Thoracic aorta (tissue), 2 donors: ENCODE results near the gene RDX. TPM values are rescaled to one million over a fixed set of nuclear protein-coding genes. Genes with fewer than 3 reads are reported as not detected.
"Not testable (repeated sequence)": the region's sequence is repeated elsewhere in the genome, so short reads cannot be mapped to it uniquely, and the experiment has no call there.

Experiments
- ATAC-seq: fragments of 150-250 bp; one replicate; pipeline ENCODE4 v1.8.0; 2017; ENCODE audit warnings: low read depth; ENCODE audit not compliant: insufficient number of reproducible peaks, low FRiP score
- DNase-seq: peaks from one replicate; pipeline ENCODE4 v3.0.0-alpha.2; 2020; ENCODE audit warnings: low spot score
- H3K27ac ChIP-seq, 2 donors: fragments of 200-600 bp; sonication (generic); 1 replicate in 1 of 2; 2 replicates in 1 of 2; pipeline ENCODE4 v1.5.1; 2016; ENCODE audit warnings: mild to moderate bottlenecking in 2 of 2, moderate library complexity in 2 of 2
- H3K27me3 ChIP-seq: fragments of 200-600 bp; sonication (generic); replicated peaks from 2 replicates; pipeline ENCODE4 v1.6.0; 2016; ENCODE audit warnings: mild to moderate bottlenecking; ENCODE audit not compliant: insufficient read depth
- H3K36me3 ChIP-seq: fragments of 200-600 bp; sonication (generic); one replicate; pipeline ENCODE4 v1.5.1; 2016
- H3K4me1 ChIP-seq, 2 donors: fragments of 200-600 bp; sonication (generic); 1 replicate in 1 of 2; 2 replicates in 1 of 2; pipeline versions ENCODE4 v1.5.1 to v1.6.0; 2016; ENCODE audit warnings: low read depth in 2 of 2, mild to moderate bottlenecking in 1 of 2; ENCODE audit not compliant: control insufficient read depth in 1 of 2
- H3K4me3 ChIP-seq: fragments of 200-600 bp; sonication (generic); 2 replicates; pipeline ENCODE4 v1.5.1; 2016; ENCODE audit warnings: mild to moderate bottlenecking
- H3K9me3 ChIP-seq: fragments of 200-600 bp; sonication (generic); 2 replicates; pipeline ENCODE4 v1.5.1; 2016
- CTCF ChIP-seq: fragments of 200-600 bp; sonication (generic); IDR thresholded peaks from one replicate; pipeline ENCODE4 v1.5.1; 2019; ENCODE audit warnings: antibody characterized with exemption
- total RNA-seq, 2 donors: library from RNA; depleted of rRNA; stranded (reverse); fragments of >200 nt; gene quantifications; one replicate each; pipeline versions ENCODE4 v1.1.0 to v1.2.3, GENCODE V29; 2016

RDX gene
- total RNA-seq, 2 donors from 2014 or later, result 54.4 to 86.8 TPM

- no peak overlapping the region for H3K4me3 ChIP-seq
- TF ChIP-seq CTCF, result no peak
- H3K27ac ChIP-seq, result no peak overlapping the region
- H3K27me3 ChIP-seq, result no peaks in the 10 kb centered on the region
- no peaks in the 10 kb centered on the region for H3K36me3 ChIP-seq
- ATAC-seq, result no peak
- no peaks in the 10 kb centered on the region for H3K9me3 ChIP-seq
- H3K4me1 ChIP-seq, result peaks cover 3 to 5% of the 10 kb centered on the region in 2 donors
- DNase-seq, result no peak
Observed at GRCh38 chr11:110286298-110287040, 9.9 kb downstream of the RDX start.

GRCh38 chr11:110283862-110284261, 12.6 kb downstream of the RDX start:
- no peaks in the 10 kb centered on the region for H3K36me3 ChIP-seq
- no peak for DNase-seq
- no peak for TF ChIP-seq CTCF
- H3K4me3 ChIP-seq, result no peak overlapping the region
- peaks cover 3 to 13% of the 10 kb centered on the region in 2 donors for H3K4me1 ChIP-seq
- no peaks in the 10 kb centered on the region for H3K9me3 ChIP-seq
- no peaks in the 10 kb centered on the region for H3K27me3 ChIP-seq
- no peak overlapping the region for H3K27ac ChIP-seq
- no peak for ATAC-seq

GRCh38 chr11:110280595-110280994, 15.8 kb downstream of the RDX start:
- H3K36me3 ChIP-seq, H3K4me3 ChIP-seq, H3K27me3 ChIP-seq, ATAC-seq, DNase-seq, H3K27ac ChIP-seq, H3K9me3 ChIP-seq: not testable (repeated sequence)
- H3K4me1 ChIP-seq, result peaks cover 3 to 13% of the 10 kb centered on the region in 2 donors

GRCh38 chr11:110279881-110280280, 16.5 kb downstream of the RDX start:
- no peak for ATAC-seq
- Histone ChIP-seq H3K9me3 (no peaks in the 10 kb centered on the region), H3K27me3 (no peaks in the 10 kb centered on the region), H3K36me3 (peaks cover 3% of the 10 kb centered on the region), H3K27ac (no peak overlapping the region), H3K4me1 (peaks cover 3 to 8% of the 10 kb centered on the region in 2 donors), H3K4me3 (no peak overlapping the region)
- TF ChIP-seq CTCF, result no peak
- DNase-seq, result no peak

GRCh38 chr11:110272919-110273318, 23.5 kb downstream of the RDX start:
- ATAC-seq (no peak), DNase-seq (no peak)
- no peak for TF ChIP-seq CTCF

GRCh38 chr11:110269996-110270395, 26.4 kb downstream of the RDX start:
- TF ChIP-seq CTCF, result no peak
- Histone ChIP-seq H3K27ac (no peak overlapping the region), H3K27me3 (no peaks in the 10 kb centered on the region), H3K36me3 (peaks cover 9% of the 10 kb centered on the region), H3K9me3 (no peaks in the 10 kb centered on the region), H3K4me1 (no peaks in the 10 kb centered on the region), H3K4me3 (no peak overlapping the region)
- ATAC-seq (no peak), DNase-seq (no peak)

More at GRCh38 chr11:110272919-110273318, 23.5 kb downstream of the RDX start:
- Histone ChIP-seq H3K36me3 (peaks cover 9% of the 10 kb centered on the region), H3K4me3 (no peak overlapping the region), H3K9me3 (no peaks in the 10 kb centered on the region), H3K27ac (no peak overlapping the region), H3K4me1 (no peaks in the 10 kb centered on the region), H3K27me3 (no peaks in the 10 kb centered on the region)
